A549 (cell line): ENCODE data around the gene OR51F1. TPM values are rescaled to one million over a fixed set of nuclear protein-coding genes. Genes with fewer than 3 reads are reported as not detected.

Experiments used
- ATAC-seq, 2 experiments: fragments of 200-7000 bp in 1 of 2; fragments of >200 bp in 1 of 2; cut with Nextera tagmentation in 1 of 2; cut with Tn5 transposase in 1 of 2; 3 replicates each; pipeline versions ENCODE4 v1.8.0 to v1.9.1; 2018 to 2020; ENCODE audit warnings: mild to moderate bottlenecking in 1 of 2, moderate library complexity in 1 of 2
- CTCF ChIA-PET: fragments of 300-600 bp; sonication (Branson Sonifier 250); formaldehyde crosslinking; extraction: SDS; loops from one replicate; lab custom pipeline; 2021; ENCODE audit warnings: antibody characterized with exemption, inconsistent platforms; lab: Yijun Ruan, JAX
- POLR2A ChIA-PET: fragments of 350-600 bp; formaldehyde crosslinking; extraction: SDS; loops from one replicate; lab custom pipeline; 2021; ENCODE audit warnings: antibody characterized with exemption, inconsistent platforms; lab: Yijun Ruan, JAX
- DNase-seq, 2 experiments: peaks; one replicate each; pipeline versions ENCODE4 v3.0.0 to v3.0.0-alpha.2; 2011 to 2016; ENCODE audit warnings: low read depth in 1 of 2, low spot score in 1 of 2
- FAIRE-seq: peaks from 2 replicates; lab custom pipeline; 2011; peaks lifted over from hg19 to GRCh38; lab: Jason Lieb, UNC
- H3K27ac ChIP-seq, 2 experiments: fragments of >200 bp; sonication (Bioruptor Twin); formaldehyde crosslinking; 3 replicates each; pipeline ENCODE4 v1.5.1; 2016 to 2017
- H3K4me1 ChIP-seq: fragments of >200 bp; sonication (Bioruptor Twin); formaldehyde crosslinking; 3 replicates; pipeline ENCODE4 v1.6.1; 2016
- H3K4me2 ChIP-seq: fragments of >200 bp; sonication (Bioruptor Twin); formaldehyde crosslinking; 3 replicates; pipeline ENCODE4 v1.6.1; 2016
- H3K4me3 ChIP-seq: fragments of >200 bp; sonication (Bioruptor Twin); formaldehyde crosslinking; 3 replicates; pipeline ENCODE4 v1.5.1; 2016
- H3K9me3 ChIP-seq: fragments of >200 bp; sonication (Bioruptor Twin); formaldehyde crosslinking; 3 replicates; pipeline ENCODE4 v1.6.1; 2016
- BHLHE40 ChIP-seq: IDR thresholded peaks from 2 replicates; pipeline ENCODE4 v1.6.1; 2012; ENCODE audit warnings: low read depth, low read length, inconsistent platforms
- CBX2 ChIP-seq: fragments of 200-600 bp; sonication (generic); IDR thresholded peaks from 2 replicates; pipeline ENCODE4 v1.6.1; 2016; ENCODE audit warnings: low read depth, mild to moderate bottlenecking, borderline replicate concordance
- CBX8 ChIP-seq: fragments of 200-600 bp; sonication (generic); IDR thresholded peaks from 2 replicates; pipeline ENCODE4 v1.6.1; 2016
- EHMT2 ChIP-seq: fragments of 200-600 bp; sonication (generic); IDR thresholded peaks from 2 replicates; pipeline ENCODE4 v1.6.1; 2016; ENCODE audit warnings: antibody characterized with exemption, low read depth, mild to moderate bottlenecking, moderate library complexity
- FOXS1 ChIP-seq: fragments of 250-450 bp; sonication (Bioruptor Pico); IDR thresholded peaks from 2 replicates; pipeline ENCODE4 v1.5.0; 2020; ENCODE audit warnings: mild to moderate bottlenecking, moderate library complexity
- GATA3 ChIP-seq: IDR thresholded peaks from 2 replicates; pipeline ENCODE4 v1.6.1; 2012; ENCODE audit warnings: borderline replicate concordance
- HDAC2 ChIP-seq: fragments of 200-600 bp; sonication (generic); IDR thresholded peaks from 2 replicates; pipeline ENCODE4 v1.6.1; 2016
- HOXB13 ChIP-seq: fragments of 250-450 bp; sonication (Bioruptor Pico); IDR thresholded peaks from 2 replicates; pipeline ENCODE4 v1.5.0; 2020; ENCODE audit warnings: low read depth, mild to moderate bottlenecking, moderate library complexity
- MAFK ChIP-seq: fragments of 450-650 bp; IDR thresholded peaks from 2 replicates; pipeline ENCODE4 v1.6.1; 2014; ENCODE audit not compliant: partially characterized antibody
- MYC ChIP-seq: IDR thresholded peaks from 2 replicates; pipeline ENCODE4 v1.6.1; 2012; ENCODE audit warnings: mild to moderate bottlenecking, inconsistent platforms, low read length, improper control_type of control experiment, borderline replicate concordance
- NPAS2 ChIP-seq: fragments of 250-450 bp; sonication (Bioruptor Pico); IDR thresholded peaks from 2 replicates; pipeline ENCODE4 v1.8.0; 2022; ENCODE audit warnings: mild to moderate bottlenecking, moderate library complexity, borderline replicate concordance
- RCOR1 ChIP-seq: fragments of 150-350 bp; IDR thresholded peaks from 2 replicates; pipeline ENCODE4 v1.6.1; 2014; ENCODE audit warnings: antibody characterized with exemption, low read length, low read depth
- TFCP2L1 ChIP-seq: fragments of 250-450 bp; sonication (Bioruptor Pico); IDR thresholded peaks from 2 replicates; pipeline ENCODE4 v1.5.0; 2021; ENCODE audit warnings: mild to moderate bottlenecking
- TP53 ChIP-seq: fragments of 250-450 bp; sonication (Bioruptor Pico); IDR thresholded peaks from 2 replicates; pipeline ENCODE4 v1.5.0; 2021; ENCODE audit warnings: mild to moderate bottlenecking, moderate library complexity
- ZFP36 ChIP-seq: fragments of 450-650 bp; IDR thresholded peaks from 2 replicates; pipeline ENCODE4 v1.6.1; 2014; ENCODE audit warnings: borderline replicate concordance; ENCODE audit not compliant: partially characterized antibody
- ZSCAN20 ChIP-seq: fragments of 250-450 bp; sonication (Bioruptor Pico); IDR thresholded peaks from 2 replicates; pipeline ENCODE4 v1.8.0; 2022; ENCODE audit warnings: mild to moderate bottlenecking, moderate library complexity
- WGBS: methylation state at CpG from one replicate; pipeline ENCODE4 v1.1.6; 2017; ENCODE audit errors: missing lambda C conversion rate; 5-methylcytosine and 5-hydroxymethylcytosine counted together
- polyA plus RNA-seq, 4 experiments: library from polyadenylated mRNA; depleted of rRNA in 3 of 4; stranded (reverse); fragments of >200 nt; fragmentation: RNase III in 1 of 4; extraction: RNeasy Plus Mini Kit Qiagen cat#74134 plus additional on column Dnase treatment in 1 of 4; gene quantifications; 2 replicates in 3 of 4; 3 replicates in 1 of 4; pipeline ENCODE4 v1.2.3, GENCODE V29; 2011 to 2017
- TF ChIP-seq, protein P1 (sequence below): fragments of >200 bp; sonication (Bioruptor Twin); formaldehyde crosslinking; IDR thresholded peaks from 3 replicates; pipeline ENCODE4 v1.5.1; 2016
- TF ChIP-seq, protein P2 (sequence below): fragments of 250-450 bp; sonication (Bioruptor Pico); IDR thresholded peaks from 2 replicates; pipeline ENCODE4 v1.5.0; 2020; ENCODE audit warnings: low read depth, mild to moderate bottlenecking, moderate library complexity
- TF ChIP-seq, protein P3 (sequence below): fragments of 250-450 bp; sonication (Bioruptor Pico); IDR thresholded peaks from 2 replicates; pipeline ENCODE4 v1.5.0; 2021; ENCODE audit warnings: mild to moderate bottlenecking, moderate library complexity, borderline replicate concordance
- TF ChIP-seq, protein P4 (sequence below): IDR thresholded peaks from 2 replicates; pipeline ENCODE4 v1.6.1; 2012
- TF ChIP-seq, protein P5 (sequence below): fragments of >200 bp; sonication (Bioruptor Twin); formaldehyde crosslinking; IDR thresholded peaks from 3 replicates; pipeline ENCODE4 v1.6.1; 2016
- TF ChIP-seq, protein P6 (sequence below): IDR thresholded peaks from 2 replicates; pipeline ENCODE4 v1.6.1; 2012

The OR51F1 gene
- polyA plus RNA-seq, 2 of the 4 experiments (the other 2 are of a cell fraction) = not detected

DNA sequence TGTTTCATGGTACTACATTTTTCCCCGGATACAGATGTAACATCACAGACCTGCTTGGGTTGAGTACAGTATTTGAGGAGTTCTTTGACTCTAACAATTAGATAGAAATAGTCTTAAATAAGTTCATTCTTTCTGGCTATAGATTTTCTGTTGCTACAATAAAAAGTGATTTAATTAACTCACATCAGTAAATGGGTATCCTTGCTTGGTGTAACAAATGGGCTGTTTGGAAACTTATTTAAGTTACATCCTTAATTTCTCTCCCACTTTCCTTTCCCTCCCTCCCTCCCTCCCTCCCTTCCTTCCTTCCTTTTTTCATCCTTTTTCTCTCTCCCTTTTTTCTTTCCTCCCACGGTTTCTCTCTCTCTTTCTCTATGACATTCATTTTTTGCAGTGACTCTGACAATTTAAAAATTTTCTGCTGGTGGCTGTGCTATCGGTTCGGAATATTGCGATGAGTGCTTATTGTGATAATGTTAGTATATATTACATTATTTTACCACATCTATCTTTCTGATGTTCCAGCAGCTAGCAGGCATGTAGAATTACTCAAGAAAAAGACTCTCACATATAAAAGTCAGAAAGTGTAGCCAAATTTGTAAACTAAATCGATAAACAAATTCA lies 3.2 kb downstream of the OR51F1 start:
- DNase-seq = no peak
- Histone ChIP-seq H3K4me3 (no peak overlapping the region), H3K9me3 (no peaks in the 10 kb centered on the region), H3K4me1 (no peaks in the 10 kb centered on the region), H3K27ac (no peak overlapping the region), H3K4me2 (no peak overlapping the region)
- WGBS = 39% methylated on average over 6 of the region's 6 CpGs
- no peak for ATAC-seq
- CTCF ChIA-PET = no interaction called here
- no peak for FAIRE-seq
- TF ChIP-seq MAFK (no peak), EHMT2 (no peak), NPAS2 (no peak), HDAC2 (no peak), ZSCAN20 (CRISPR knock-in tag) (no peak), TFCP2L1 (CRISPR knock-in tag) (no peak), MYC (no peak), CBX8 (no peak), HOXB13 (CRISPR knock-in tag) (no peak), TP53 (CRISPR knock-in tag) (no peak), RCOR1 (no peak)
- TF ChIP-seq, protein P1, sequence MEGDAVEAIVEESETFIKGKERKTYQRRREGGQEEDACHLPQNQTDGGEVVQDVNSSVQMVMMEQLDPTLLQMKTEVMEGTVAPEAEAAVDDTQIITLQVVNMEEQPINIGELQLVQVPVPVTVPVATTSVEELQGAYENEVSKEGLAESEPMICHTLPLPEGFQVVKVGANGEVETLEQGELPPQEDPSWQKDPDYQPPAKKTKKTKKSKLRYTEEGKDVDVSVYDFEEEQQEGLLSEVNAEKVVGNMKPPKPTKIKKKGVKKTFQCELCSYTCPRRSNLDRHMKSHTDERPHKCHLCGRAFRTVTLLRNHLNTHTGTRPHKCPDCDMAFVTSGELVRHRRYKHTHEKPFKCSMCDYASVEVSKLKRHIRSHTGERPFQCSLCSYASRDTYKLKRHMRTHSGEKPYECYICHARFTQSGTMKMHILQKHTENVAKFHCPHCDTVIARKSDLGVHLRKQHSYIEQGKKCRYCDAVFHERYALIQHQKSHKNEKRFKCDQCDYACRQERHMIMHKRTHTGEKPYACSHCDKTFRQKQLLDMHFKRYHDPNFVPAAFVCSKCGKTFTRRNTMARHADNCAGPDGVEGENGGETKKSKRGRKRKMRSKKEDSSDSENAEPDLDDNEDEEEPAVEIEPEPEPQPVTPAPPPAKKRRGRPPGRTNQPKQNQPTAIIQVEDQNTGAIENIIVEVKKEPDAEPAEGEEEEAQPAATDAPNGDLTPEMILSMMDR = no peak
- TF ChIP-seq, protein P2, sequence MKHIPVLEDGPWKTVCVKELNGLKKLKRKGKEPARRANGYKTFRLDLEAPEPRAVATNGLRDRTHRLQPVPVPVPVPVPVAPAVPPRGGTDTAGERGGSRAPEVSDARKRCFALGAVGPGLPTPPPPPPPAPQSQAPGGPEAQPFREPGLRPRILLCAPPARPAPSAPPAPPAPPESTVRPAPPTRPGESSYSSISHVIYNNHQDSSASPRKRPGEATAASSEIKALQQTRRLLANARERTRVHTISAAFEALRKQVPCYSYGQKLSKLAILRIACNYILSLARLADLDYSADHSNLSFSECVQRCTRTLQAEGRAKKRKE (CRISPR knock-in tag) = no peak
- TF ChIP-seq, protein P3, sequence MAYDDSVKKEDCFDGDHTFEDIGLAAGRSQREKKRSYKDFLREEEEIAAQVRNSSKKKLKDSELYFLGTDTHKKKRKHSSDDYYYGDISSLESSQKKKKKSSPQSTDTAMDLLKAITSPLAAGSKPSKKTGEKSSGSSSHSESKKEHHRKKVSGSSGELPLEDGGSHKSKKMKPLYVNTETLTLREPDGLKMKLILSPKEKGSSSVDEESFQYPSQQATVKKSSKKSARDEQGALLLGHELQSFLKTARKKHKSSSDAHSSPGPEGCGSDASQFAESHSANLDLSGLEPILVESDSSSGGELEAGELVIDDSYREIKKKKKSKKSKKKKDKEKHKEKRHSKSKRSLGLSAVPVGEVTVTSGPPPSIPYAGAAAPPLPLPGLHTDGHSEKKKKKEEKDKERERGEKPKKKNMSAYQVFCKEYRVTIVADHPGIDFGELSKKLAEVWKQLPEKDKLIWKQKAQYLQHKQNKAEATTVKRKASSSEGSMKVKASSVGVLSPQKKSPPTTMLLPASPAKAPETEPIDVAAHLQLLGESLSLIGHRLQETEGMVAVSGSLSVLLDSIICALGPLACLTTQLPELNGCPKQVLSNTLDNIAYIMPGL (CRISPR knock-in tag) = no peak
- TF ChIP-seq, protein P4, sequence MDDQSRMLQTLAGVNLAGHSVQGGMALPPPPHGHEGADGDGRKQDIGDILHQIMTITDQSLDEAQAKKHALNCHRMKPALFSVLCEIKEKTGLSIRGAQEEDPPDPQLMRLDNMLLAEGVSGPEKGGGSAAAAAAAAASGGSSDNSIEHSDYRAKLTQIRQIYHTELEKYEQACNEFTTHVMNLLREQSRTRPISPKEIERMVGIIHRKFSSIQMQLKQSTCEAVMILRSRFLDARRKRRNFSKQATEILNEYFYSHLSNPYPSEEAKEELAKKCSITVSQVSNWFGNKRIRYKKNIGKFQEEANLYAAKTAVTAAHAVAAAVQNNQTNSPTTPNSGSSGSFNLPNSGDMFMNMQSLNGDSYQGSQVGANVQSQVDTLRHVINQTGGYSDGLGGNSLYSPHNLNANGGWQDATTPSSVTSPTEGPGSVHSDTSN = no peak
- POLR2A ChIA-PET = no interaction called here

DNA sequence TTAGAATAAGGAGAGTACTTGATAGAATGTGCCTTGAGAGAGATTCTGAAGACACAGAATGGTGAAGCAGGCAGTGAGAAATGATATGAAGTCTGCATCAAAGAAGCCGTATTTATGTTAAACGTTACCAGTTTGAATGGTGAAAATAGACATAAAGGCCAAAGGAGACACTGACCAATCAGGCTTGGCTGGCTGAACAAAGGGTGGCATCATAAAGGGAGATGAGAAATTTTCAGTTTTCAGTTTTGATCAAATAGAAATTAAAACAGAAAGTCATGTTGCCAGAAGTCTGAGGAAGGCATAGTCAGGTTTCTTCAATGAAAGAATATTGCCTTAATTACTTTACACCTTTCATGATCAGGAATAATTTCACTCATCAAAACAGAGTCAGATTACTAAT lies 6.6 kb downstream of the OR51F1 start:
- no peaks in the 10 kb centered on the region for H3K9me3 ChIP-seq
- CTCF ChIA-PET = no interaction called here
- no peak for TF ChIP-seq TP53 (CRISPR knock-in tag)
- TF ChIP-seq, protein P3 (CRISPR knock-in tag) = no peak
- TF ChIP-seq ZSCAN20 (CRISPR knock-in tag) = no peak
- TF ChIP-seq, protein P5, sequence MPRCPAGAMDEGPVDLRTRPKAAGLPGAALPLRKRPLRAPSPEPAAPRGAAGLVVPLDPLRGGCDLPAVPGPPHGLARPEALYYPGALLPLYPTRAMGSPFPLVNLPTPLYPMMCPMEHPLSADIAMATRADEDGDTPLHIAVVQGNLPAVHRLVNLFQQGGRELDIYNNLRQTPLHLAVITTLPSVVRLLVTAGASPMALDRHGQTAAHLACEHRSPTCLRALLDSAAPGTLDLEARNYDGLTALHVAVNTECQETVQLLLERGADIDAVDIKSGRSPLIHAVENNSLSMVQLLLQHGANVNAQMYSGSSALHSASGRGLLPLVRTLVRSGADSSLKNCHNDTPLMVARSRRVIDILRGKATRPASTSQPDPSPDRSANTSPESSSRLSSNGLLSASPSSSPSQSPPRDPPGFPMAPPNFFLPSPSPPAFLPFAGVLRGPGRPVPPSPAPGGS = no peak
- no peak for TF ChIP-seq MYC
- TF ChIP-seq ZFP36 = no peak
- no peak for TF ChIP-seq NPAS2
- no peak for TF ChIP-seq BHLHE40
- TF ChIP-seq CBX2 = no peak
- no peak for TF ChIP-seq FOXS1 (CRISPR knock-in tag)
- no peak for TF ChIP-seq GATA3
- TF ChIP-seq, protein P4 = no peak
- TF ChIP-seq, protein P6, sequence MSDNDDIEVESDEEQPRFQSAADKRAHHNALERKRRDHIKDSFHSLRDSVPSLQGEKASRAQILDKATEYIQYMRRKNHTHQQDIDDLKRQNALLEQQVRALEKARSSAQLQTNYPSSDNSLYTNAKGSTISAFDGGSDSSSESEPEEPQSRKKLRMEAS = no peak
- TF ChIP-seq EHMT2 = no peak
- TF ChIP-seq, all 56 proteins: peak for 0
- DNase-seq (no peak), FAIRE-seq (no peak), ATAC-seq (no peak)
- H3K4me1 ChIP-seq = no peaks in the 10 kb centered on the region
- 55% methylated on average over 2 of the region's 2 CpGs for WGBS
- H3K27ac ChIP-seq = no peak overlapping the region
- no peak overlapping the region for H3K4me2 ChIP-seq
- POLR2A ChIA-PET = no interaction called here
- H3K4me3 ChIP-seq = no peak overlapping the region
